Hepatocyte (in vitro differentiated cells): Measurements from ENCODE around the gene PROKR2. TPM values are rescaled to one million over a fixed set of nuclear protein-coding genes. Genes with fewer than 3 reads are reported as not detected.

ENCODE experiments used
- DNase-seq: peaks from one replicate; pipeline ENCODE4 v3.0.0-alpha.2; 2016; ENCODE audit warnings: low spot score
- H2AFZ ChIP-seq: fragments of 200-600 bp; sonication (generic); 2 replicates; pipeline ENCODE4 v1.6.0; 2016; ENCODE audit warnings: antibody characterized with exemption, mild to moderate bottlenecking
- H3K27ac ChIP-seq: fragments of 200-600 bp; sonication (generic); 2 replicates; pipeline ENCODE4 v1.5.1; 2016; ENCODE audit warnings: mild to moderate bottlenecking
- H3K27me3 ChIP-seq: fragments of 200-600 bp; sonication (generic); 2 replicates; pipeline ENCODE4 v1.6.1; 2016
- H3K36me3 ChIP-seq: fragments of 200-600 bp; sonication (generic); replicated peaks from 2 replicates; pipeline ENCODE4 v1.5.1; 2016; ENCODE audit warnings: low read depth; ENCODE audit not compliant: insufficient read depth
- H3K4me1 ChIP-seq: fragments of 200-600 bp; sonication (generic); 2 replicates; pipeline ENCODE4 v1.5.1; 2016; ENCODE audit warnings: mild to moderate bottlenecking, moderate library complexity; ENCODE audit not compliant: insufficient read depth
- H3K4me2 ChIP-seq: fragments of 200-600 bp; sonication (generic); 2 replicates; pipeline ENCODE4 v1.6.0; 2016
- H3K4me3 ChIP-seq: fragments of 200-600 bp; sonication (generic); 2 replicates; pipeline ENCODE4 v1.5.1; 2016; ENCODE audit warnings: mild to moderate bottlenecking
- H3K79me2 ChIP-seq: fragments of 200-600 bp; sonication (generic); 2 replicates; pipeline ENCODE4 v1.6.0; 2017; ENCODE audit warnings: mild to moderate bottlenecking
- H3K9me2 ChIP-seq: fragments of 200-600 bp; sonication (generic); replicated peaks from 2 replicates; pipeline ENCODE4 v1.6.0; 2017; ENCODE audit warnings: mild to moderate bottlenecking; ENCODE audit not compliant: insufficient read depth
- H3K9me3 ChIP-seq: fragments of 200-600 bp; sonication (generic); 2 replicates; pipeline ENCODE4 v1.5.1; 2016; ENCODE audit warnings: low read depth, mild to moderate bottlenecking
- H4K20me1 ChIP-seq: fragments of 200-600 bp; sonication (generic); 2 replicates; pipeline ENCODE4 v1.6.0; 2016; ENCODE audit warnings: mild to moderate bottlenecking; ENCODE audit not compliant: insufficient read depth, poor library complexity, severe bottlenecking
- CTCF ChIP-seq: fragments of 200-600 bp; sonication (generic); IDR thresholded peaks from 2 replicates; pipeline ENCODE4 v1.5.1; 2016; ENCODE audit warnings: antibody characterized with exemption, mild to moderate bottlenecking; ENCODE audit not compliant: poor library complexity
- EZH2 ChIP-seq: fragments of 200-600 bp; sonication (generic); IDR thresholded peaks from 2 replicates; pipeline ENCODE4 v1.6.1; 2016; ENCODE audit warnings: antibody characterized with exemption, mild to moderate bottlenecking, borderline replicate concordance
- EZH2phosphoT487 ChIP-seq: fragments of 200-600 bp; sonication (generic); IDR thresholded peaks from one replicate; pipeline ENCODE4 v1.6.1; 2018; ENCODE audit warnings: antibody characterized with exemption, mild to moderate bottlenecking, low read depth, moderate library complexity; ENCODE audit not compliant: unreplicated experiment, severe bottlenecking
- WGBS: methylation state at CpG from one replicate; pipeline ENCODE4 v1.1.6; 2016; ENCODE audit warnings: low lambda C conversion rate; ENCODE audit errors: missing lambda C conversion rate; 5-methylcytosine and 5-hydroxymethylcytosine counted together
- polyA plus RNA-seq: library from polyadenylated mRNA; unstranded; fragments of >200 nt; fragmentation: Nextera tagmentation; extraction: Ambion mirVana; gene quantifications from 2 replicates; pipeline ENCODE4 v1.2.1, GENCODE V29; 2016
- total RNA-seq: library from RNA; depleted of rRNA; stranded (reverse); fragments of >200 nt; gene quantifications from 2 replicates; pipeline ENCODE4 v1.2.3, GENCODE V29; 2014

PROKR2 gene
- total RNA-seq = not detected in 2 replicates
- not detected in 2 replicates for polyA plus RNA-seq

GRCh38 chr20:5316188-5317158 is at the start of gene PROKR2:
Gene PROKR2, minus strand, starts transcription at chr20:5316954. Its CDS starts 2,585 bp downstream, at chr20:5314369.
- TF ChIP-seq CTCF (peak; percentile 8), EZH2phosphoT487 (no peak), EZH2 (no peak)
- no peak within 1 kb of the TSS for H2AFZ ChIP-seq
- H3K79me2 ChIP-seq = no peaks in the 10 kb centered on the region
- peak within 1 kb of the TSS; percentile 88 for H3K4me2 ChIP-seq
- H4K20me1 ChIP-seq = no peaks in the 10 kb centered on the region
- 1% methylated on average over 72 of the region's 92 CpGs for WGBS
- peaks cover 5% of the 10 kb centered on the region for H3K4me1 ChIP-seq
- H3K9me3 ChIP-seq = no peaks in the 10 kb centered on the region
- peak; percentile 28 for DNase-seq
- H3K9me2 ChIP-seq = no peaks in the 10 kb centered on the region
- peaks cover 64% of the 10 kb centered on the region for H3K27me3 ChIP-seq
- H3K4me3 ChIP-seq = no peak within 1 kb of the TSS
- no peak within 1 kb of the TSS for H3K27ac ChIP-seq
- no peaks in the 10 kb centered on the region for H3K36me3 ChIP-seq

- H3K4me2 ChIP-seq = no peak overlapping the region
These were observed 48.3 kb upstream of the PROKR2 start for GRCh38 chr20:5364997-5365597.

GRCh38 chr20:5364136-5364821 is 47.5 kb upstream of the PROKR2 start:
- Histone ChIP-seq H2AFZ (no peak overlapping the region), H3K4me2 (no peak overlapping the region), H3K4me1 (no peaks in the 10 kb centered on the region), H3K27me3 (no peaks in the 10 kb centered on the region), H3K4me3 (no peak overlapping the region), H3K9me2 (no peaks in the 10 kb centered on the region), H3K36me3 (no peaks in the 10 kb centered on the region), H3K9me3 (no peaks in the 10 kb centered on the region), H4K20me1 (no peaks in the 10 kb centered on the region), H3K27ac (no peak overlapping the region), H3K79me2 (no peaks in the 10 kb centered on the region)
- TF ChIP-seq CTCF (no peak), EZH2phosphoT487 (no peak), EZH2 (no peak)
- DNase-seq = no peak
- WGBS = 71% methylated on average over 4 of the region's 4 CpGs

More at GRCh38 chr20:5364997-5365597, 48.3 kb upstream of the PROKR2 start:
- Histone ChIP-seq H4K20me1 (no peaks in the 10 kb centered on the region), H3K9me3 (no peaks in the 10 kb centered on the region), H3K4me3 (no peak overlapping the region), H3K9me2 (no peaks in the 10 kb centered on the region), H3K27me3 (no peaks in the 10 kb centered on the region), H3K79me2 (no peaks in the 10 kb centered on the region), H3K27ac (no peak overlapping the region), H3K36me3 (no peaks in the 10 kb centered on the region), H3K4me1 (no peaks in the 10 kb centered on the region), H2AFZ (no peak overlapping the region)
- 61% methylated on average over 3 of the region's 3 CpGs for WGBS
- TF ChIP-seq EZH2 = no peak
- TF ChIP-seq EZH2phosphoT487 = no peak
- TF ChIP-seq CTCF = no peak
- DNase-seq = no peak
